ENCODE results near the gene BAX. TPM values are rescaled to one million over a fixed set of nuclear protein-coding genes. Genes with fewer than 3 reads are reported as not detected.

BAX gene
- total RNA-seq, 4 donors from 2014 or later, result 16.5 to 84.5 (median 39.5) TPM

DNA sequence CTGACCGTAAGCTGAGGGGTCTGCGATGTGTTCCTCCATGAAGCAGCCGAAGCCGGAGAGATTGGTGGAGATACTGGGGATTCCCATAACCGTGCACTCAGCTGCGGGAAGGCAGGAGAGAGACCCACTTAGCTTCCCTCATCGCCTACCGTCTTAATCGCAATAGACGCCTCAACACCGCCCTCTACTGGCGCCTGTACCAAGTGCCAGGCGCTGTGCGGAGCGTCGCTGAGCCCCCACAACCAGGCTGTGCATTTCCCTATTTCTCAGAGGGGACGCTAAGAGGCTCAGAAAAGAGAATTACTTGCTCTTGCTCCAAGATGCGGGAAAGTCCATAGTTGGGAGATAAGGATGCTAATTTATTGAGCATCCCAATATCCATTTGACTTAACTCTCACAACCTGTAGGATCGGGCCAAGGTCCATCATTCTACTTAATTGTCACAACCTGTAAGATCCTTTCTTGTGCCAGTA, 16.3 kb downstream of the BAX start:
- DNase-seq, result peak; percentile 81 to 83
- peaks cover 0 to 11% of the 10 kb centered on the region in 2 donors for H3K4me1 ChIP-seq
- peak overlapping the region; percentile 45 to 47 for H3K27ac ChIP-seq
- intact Hi-C loops (cut with DNase I; ENCODE audit: low total_unique reads), result loop anchor here (10.0 kb wide), 1 partner anchor 186 kb away; no protein-coding TSS in a partner anchor
- H3K27me3 ChIP-seq, result no peaks in the 10 kb centered on the region
- H3K4me3 ChIP-seq, result no peak overlapping the region
- no peaks in the 10 kb centered on the region for H3K36me3 ChIP-seq
- TF ChIP-seq POLR2A (IDR thresholded peaks at IDR 0.05), result no peak
- TF ChIP-seq, protein P1, sequence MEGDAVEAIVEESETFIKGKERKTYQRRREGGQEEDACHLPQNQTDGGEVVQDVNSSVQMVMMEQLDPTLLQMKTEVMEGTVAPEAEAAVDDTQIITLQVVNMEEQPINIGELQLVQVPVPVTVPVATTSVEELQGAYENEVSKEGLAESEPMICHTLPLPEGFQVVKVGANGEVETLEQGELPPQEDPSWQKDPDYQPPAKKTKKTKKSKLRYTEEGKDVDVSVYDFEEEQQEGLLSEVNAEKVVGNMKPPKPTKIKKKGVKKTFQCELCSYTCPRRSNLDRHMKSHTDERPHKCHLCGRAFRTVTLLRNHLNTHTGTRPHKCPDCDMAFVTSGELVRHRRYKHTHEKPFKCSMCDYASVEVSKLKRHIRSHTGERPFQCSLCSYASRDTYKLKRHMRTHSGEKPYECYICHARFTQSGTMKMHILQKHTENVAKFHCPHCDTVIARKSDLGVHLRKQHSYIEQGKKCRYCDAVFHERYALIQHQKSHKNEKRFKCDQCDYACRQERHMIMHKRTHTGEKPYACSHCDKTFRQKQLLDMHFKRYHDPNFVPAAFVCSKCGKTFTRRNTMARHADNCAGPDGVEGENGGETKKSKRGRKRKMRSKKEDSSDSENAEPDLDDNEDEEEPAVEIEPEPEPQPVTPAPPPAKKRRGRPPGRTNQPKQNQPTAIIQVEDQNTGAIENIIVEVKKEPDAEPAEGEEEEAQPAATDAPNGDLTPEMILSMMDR (IDR thresholded peaks at IDR 0.05), result peak; percentile 80 to 92 (median 84)
- H3K9me3 ChIP-seq, result no peaks in the 10 kb centered on the region

DNA sequence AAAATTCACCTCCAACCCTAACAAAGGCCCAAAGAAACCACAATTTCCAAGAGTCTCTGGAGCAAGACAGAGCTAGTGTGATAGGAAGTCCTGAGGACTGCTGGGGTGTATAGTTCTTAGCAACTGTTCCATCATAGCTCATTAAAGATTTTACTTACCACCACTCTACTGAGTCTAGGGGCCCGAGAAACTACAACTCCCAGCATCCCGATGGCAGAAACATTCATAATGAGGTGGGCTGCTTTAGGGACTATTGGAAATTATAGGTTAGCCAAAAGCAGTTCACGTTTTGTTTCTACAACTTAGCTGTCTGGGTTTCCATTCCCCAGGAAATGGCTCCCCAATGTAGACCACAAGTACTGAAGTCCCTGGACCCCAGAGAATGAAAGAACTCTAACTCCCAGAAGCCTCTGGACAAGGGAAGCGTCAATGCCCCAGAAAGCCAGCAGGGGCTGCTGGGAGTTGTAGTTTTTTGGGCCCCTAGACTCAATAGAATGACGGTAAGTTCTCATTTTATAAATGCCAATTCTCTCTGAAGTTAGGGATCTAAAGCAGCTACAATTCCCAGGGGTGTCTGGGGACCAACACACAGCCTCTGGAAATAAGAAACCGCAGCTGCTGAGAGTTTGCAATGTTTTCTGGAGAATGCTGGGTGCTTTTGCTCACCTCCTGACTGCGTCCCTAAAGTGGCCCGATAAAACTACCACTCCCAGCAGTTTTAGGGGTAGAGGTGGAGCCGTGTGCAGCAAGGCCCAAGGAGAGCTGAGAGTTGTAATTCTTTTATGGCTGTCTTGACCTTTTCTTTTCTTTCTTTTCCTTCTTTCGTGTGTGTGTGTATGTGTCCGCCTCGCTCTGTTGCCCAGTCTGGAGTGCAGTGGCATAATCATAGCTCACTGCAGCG, 21.5 kb downstream of the BAX start:
- peaks cover 0 to 6% of the 10 kb centered on the region in 2 donors for H3K4me1 ChIP-seq
- DNase-seq, result no peak
- intact Hi-C loops (cut with DNase I; ENCODE audit: low total_unique reads), result loop anchor here (10.0 kb wide), 1 partner anchor 191 kb away; no protein-coding TSS in a partner anchor
- no peak overlapping the region for H3K27ac ChIP-seq
- H3K27me3 ChIP-seq, result no peaks in the 10 kb centered on the region
- H3K4me3 ChIP-seq, result no peak overlapping the region
- TF ChIP-seq, protein P1 (IDR thresholded peaks at IDR 0.05), result no peak
- no peak for TF ChIP-seq POLR2A (IDR thresholded peaks at IDR 0.05)
- no peaks in the 10 kb centered on the region for H3K9me3 ChIP-seq
- H3K36me3 ChIP-seq, result no peaks in the 10 kb centered on the region

DNA sequence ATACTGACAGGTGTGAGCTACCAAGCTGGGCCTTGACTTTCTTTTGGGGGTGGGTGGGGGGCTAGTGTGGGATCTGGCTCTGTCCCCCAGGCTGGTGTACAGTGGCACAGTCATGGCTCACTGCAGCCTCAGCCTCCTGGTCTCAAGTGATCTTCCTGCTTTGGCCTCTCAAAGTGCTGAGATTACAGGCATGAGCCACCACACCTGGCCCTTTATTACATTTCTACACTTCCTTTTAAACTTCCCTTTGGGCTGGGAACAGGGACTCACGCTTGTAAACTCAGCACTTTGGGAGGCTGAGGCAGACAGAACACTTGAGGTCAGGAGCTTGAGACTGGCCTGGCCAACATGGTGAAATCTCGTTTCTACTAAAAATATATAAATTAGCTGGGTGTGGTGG, 22.4 kb downstream of the BAX start:
- no peaks in the 10 kb centered on the region for H3K27me3 ChIP-seq
- no peak for DNase-seq
- TF ChIP-seq, protein P1 (IDR thresholded peaks at IDR 0.05), result no peak
- TF ChIP-seq POLR2A (IDR thresholded peaks at IDR 0.05), result no peak
- H3K9me3 ChIP-seq, result no peaks in the 10 kb centered on the region
- H3K27ac ChIP-seq, result no peak overlapping the region
- no peak overlapping the region for H3K4me3 ChIP-seq
- intact Hi-C loops (cut with DNase I; ENCODE audit: low total_unique reads), result loop anchor here (10.0 kb wide), 1 partner anchor 192 kb away; no protein-coding TSS in a partner anchor
- no peaks in the 10 kb centered on the region for H3K36me3 ChIP-seq
- peaks cover 0 to 6% of the 10 kb centered on the region in 2 donors for H3K4me1 ChIP-seq

DNA sequence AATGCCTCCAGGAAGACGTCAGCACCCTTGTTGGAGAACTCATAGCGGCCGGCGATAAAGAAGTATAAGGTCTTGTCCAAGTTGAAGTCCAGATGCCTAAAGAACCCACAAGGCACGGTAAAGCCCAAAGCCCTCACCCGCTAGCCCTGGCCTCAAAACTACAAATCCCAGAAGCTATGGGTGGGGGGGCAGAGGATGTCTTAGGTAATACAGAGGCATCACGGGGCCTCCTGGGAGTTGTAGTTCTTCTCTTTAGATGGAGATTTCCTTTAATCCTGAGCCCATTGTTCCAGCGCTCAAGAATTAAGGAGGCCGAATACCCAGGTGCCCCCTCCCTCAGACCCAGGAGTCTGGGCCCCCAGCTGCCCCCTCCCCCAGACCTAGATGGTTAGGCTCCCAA, 27.6 kb downstream of the BAX start:
- Histone ChIP-seq H3K27me3 (no peaks in the 10 kb centered on the region), H3K36me3 (no peaks in the 10 kb centered on the region), H3K27ac (no peak overlapping the region), H3K4me1 (peaks cover 0 to 6% of the 10 kb centered on the region in 2 donors), H3K4me3 (no peak overlapping the region), H3K9me3 (no peaks in the 10 kb centered on the region)
- TF ChIP-seq, protein P1 (IDR thresholded peaks at IDR 0.05), result no peak
- DNase-seq, result no peak
- intact Hi-C loops (cut with DNase I; ENCODE audit: low total_unique reads), result no loop called here

DNA sequence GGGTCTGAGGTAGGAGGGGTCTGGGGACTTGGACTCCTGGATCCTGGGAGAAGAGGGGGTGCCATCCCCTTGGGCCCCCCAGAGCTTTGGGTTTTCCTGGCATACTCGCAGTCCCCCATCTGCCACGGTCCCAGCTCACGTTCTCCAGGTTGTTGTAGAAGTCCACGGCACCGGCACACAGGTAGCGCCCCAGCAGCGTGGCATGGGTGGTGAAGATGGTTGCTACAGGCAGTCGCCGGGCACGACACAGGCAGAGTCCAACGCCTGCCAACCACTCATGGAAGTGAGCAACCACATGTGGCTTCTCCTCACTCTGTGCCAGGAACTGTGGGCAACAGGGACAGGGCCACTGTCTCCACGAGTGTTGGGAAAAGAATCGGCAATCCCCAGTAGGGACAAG, 31.0 kb downstream of the BAX start:
- peaks cover 0 to 3% of the 10 kb centered on the region in 2 donors for H3K4me1 ChIP-seq
- no peak overlapping the region for H3K4me3 ChIP-seq
- no peaks in the 10 kb centered on the region for H3K27me3 ChIP-seq
- no peak for DNase-seq
- H3K9me3 ChIP-seq, result no peaks in the 10 kb centered on the region
- no peaks in the 10 kb centered on the region for H3K36me3 ChIP-seq
- intact Hi-C loops (cut with DNase I; ENCODE audit: low total_unique reads), result no loop called here
- no peak for TF ChIP-seq POLR2A (IDR thresholded peaks at IDR 0.05)
- TF ChIP-seq, protein P1 (IDR thresholded peaks at IDR 0.05), result no peak
- no peak overlapping the region for H3K27ac ChIP-seq
